Ishikawa (cell line): ENCODE measurements around the gene FSHR.

Experiments used
- CEBPB ChIP-seq: IDR thresholded peaks from 2 replicates; pipeline ENCODE4 v1.6.1; 2012
- CREB1 ChIP-seq: IDR thresholded peaks from 2 replicates; pipeline ENCODE4 v1.6.1; 2012; ENCODE audit warnings: low read depth
- EP300 ChIP-seq: IDR thresholded peaks from 2 replicates; pipeline ENCODE4 v1.6.1; 2012; ENCODE audit warnings: borderline replicate concordance
- FOXM1 ChIP-seq: IDR thresholded peaks from 2 replicates; pipeline ENCODE4 v1.6.1; 2012; ENCODE audit warnings: low read depth, borderline replicate concordance
- RAD21 ChIP-seq: IDR thresholded peaks from 2 replicates; pipeline ENCODE4 v1.6.1; 2012; ENCODE audit warnings: low read depth
- TF ChIP-seq, protein P1 (sequence below): IDR thresholded peaks from 2 replicates; pipeline ENCODE4 v1.6.1; 2012; ENCODE audit warnings: low read depth, mild to moderate bottlenecking
- TF ChIP-seq, protein P2 (sequence below): IDR thresholded peaks from 2 replicates; pipeline ENCODE4 v1.6.1; 2012

DNA sequence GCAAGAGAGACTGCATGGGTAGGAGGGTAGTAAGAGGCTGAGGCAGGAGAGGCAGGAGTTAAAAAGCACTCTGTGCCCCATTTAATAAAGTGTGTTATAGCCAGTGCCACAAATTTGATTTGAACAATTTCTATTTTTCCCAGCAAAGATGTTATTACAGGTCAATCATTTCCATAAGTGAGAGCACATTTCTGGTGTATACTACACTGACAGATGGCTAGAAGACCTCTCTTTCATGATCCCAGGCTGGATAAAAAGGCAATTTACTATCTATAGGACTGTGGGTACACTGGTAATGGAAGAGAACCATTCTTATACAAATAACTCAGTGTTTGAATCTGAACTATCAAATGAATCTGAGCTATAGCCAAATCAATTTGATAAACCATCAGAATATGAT is 176.2 kb downstream of the FSHR start:
- TF ChIP-seq FOXM1 (no peak), EP300 (no peak), RAD21 (no peak), CREB1 (no peak), CEBPB (no peak)
- TF ChIP-seq, protein P1, sequence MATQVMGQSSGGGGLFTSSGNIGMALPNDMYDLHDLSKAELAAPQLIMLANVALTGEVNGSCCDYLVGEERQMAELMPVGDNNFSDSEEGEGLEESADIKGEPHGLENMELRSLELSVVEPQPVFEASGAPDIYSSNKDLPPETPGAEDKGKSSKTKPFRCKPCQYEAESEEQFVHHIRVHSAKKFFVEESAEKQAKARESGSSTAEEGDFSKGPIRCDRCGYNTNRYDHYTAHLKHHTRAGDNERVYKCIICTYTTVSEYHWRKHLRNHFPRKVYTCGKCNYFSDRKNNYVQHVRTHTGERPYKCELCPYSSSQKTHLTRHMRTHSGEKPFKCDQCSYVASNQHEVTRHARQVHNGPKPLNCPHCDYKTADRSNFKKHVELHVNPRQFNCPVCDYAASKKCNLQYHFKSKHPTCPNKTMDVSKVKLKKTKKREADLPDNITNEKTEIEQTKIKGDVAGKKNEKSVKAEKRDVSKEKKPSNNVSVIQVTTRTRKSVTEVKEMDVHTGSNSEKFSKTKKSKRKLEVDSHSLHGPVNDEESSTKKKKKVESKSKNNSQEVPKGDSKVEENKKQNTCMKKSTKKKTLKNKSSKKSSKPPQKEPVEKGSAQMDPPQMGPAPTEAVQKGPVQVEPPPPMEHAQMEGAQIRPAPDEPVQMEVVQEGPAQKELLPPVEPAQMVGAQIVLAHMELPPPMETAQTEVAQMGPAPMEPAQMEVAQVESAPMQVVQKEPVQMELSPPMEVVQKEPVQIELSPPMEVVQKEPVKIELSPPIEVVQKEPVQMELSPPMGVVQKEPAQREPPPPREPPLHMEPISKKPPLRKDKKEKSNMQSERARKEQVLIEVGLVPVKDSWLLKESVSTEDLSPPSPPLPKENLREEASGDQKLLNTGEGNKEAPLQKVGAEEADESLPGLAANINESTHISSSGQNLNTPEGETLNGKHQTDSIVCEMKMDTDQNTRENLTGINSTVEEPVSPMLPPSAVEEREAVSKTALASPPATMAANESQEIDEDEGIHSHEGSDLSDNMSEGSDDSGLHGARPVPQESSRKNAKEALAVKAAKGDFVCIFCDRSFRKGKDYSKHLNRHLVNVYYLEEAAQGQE, result no peak
- TF ChIP-seq, protein P2, sequence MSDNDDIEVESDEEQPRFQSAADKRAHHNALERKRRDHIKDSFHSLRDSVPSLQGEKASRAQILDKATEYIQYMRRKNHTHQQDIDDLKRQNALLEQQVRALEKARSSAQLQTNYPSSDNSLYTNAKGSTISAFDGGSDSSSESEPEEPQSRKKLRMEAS, result no peak
